Measurements from ENCODE around the gene ZNF554.
"Not testable (repeated sequence)": the region's sequence is repeated elsewhere in the genome, so short reads cannot be mapped to it uniquely, and the experiment has no call there.

ZNF554 gene

DNA sequence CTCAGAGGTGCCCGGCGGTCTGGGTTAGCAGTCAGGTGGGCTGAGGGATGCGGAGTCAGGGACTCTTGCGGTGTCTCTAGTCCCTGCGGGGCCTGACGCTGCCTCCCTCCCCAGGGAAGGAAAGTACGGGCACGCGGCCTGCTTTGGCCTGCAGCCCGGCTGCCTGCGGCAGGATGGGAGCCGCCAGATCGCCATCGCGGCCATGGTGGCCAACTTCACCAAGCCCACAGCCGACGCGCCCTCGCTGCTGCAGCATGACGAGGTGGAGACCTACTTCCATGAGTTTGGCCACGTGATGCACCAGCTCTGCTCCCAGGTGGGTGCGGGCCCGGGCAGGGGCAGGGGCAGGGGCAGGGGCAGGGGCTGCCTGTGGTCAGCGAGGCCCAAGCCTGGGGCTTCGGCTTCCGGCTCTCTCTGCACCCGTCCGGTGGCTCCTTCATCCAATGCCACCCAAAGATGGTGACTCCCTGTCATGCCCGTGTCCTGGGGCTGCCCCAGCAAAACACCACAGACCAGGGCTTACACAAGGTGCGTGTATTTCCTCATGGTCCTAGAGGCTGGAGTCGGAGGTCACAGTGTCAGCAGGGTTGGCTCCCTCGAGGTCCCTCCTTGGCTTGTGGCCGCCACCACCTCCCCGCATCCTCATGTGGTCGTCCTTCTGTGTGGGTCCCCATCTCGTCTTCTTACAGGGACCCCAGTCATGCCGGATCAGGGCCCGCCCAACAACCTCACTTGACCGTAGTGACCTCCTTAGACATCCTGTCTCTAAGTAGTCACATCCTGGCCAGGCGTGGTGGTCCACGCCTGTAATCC, 11.3 kb upstream of the ZNF554 start:
- DNase-seq: no peak

DNA sequence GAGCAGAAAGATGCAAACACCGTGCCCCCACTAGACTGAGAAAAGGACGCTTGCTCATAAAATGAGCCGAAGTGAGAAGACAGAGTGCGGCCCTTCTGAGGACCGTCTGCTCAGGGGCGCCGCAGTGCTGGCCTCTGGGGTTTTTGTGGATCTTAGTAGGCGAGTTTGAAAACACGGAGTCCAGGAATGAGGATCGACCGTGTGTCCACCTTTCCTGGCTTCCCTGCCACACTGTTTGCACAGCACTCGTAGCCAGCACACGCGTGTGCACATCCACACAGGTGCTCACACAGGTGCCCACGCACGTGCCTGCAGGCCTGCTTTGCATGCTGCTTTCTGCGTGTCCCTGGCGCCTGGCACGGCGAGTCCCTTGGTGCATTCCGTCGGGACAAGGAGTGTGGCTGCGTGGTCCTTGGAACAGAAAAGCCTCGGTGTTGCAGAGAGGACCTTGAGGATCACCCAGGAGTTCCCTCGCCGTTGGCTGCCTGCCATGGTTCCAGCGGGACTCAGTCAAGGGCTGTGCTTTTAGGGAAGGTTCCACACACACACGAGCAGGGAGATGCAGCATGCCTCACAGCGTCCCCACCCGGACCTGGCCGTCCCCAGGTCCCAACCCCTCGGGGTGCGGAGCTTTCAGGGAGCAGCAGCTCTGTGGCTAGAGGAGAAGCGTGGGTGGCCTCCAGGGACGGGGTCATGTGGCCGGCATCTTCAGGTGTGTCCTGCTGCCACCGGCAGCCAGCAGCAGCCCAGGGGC, 10.1 kb upstream of the ZNF554 start:
- DNase-seq: no peak

DNA sequence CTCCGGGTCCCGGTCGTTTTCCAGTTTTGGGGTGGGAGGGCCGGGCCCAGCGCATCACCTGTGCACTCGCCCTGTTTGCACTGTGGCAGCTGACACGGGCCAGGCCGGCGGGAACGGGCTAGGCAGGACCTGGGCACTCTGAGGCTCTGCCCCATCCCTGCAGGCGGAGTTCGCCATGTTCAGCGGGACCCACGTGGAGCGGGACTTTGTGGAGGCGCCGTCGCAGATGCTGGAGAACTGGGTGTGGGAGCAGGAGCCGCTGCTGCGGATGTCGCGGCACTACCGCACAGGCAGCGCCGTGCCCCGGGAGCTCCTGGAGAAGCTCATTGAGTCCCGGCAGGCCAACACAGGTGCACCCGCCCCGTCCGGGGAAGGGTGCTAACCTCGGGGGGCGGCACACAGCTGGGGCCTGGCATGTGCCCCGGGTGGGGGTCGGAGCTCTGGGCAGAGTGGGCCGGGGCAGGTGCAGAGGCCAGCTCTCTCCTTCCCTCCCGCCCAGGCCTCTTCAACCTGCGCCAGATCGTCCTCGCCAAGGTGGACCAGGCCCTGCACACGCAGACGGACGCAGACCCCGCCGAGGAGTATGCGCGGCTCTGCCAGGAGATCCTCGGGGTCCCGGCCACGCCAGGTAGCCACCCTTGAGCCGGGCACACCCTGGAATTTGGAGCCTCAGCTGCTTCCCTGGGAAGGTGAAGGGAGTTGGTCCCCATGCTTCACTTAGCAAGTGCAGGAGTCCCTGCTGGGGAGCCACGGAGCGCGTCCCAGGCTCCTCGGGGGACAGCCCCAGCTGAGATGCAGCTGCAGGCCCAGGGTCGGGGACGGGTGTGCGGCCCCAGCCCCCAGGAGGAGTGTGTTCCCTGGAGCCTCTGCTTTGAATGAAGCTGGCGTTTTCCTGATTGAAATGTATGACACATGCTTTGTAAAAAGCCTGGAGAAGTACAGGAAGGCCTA, 9.3 kb upstream of the ZNF554 start:
- DNase-seq: no peak

DNA sequence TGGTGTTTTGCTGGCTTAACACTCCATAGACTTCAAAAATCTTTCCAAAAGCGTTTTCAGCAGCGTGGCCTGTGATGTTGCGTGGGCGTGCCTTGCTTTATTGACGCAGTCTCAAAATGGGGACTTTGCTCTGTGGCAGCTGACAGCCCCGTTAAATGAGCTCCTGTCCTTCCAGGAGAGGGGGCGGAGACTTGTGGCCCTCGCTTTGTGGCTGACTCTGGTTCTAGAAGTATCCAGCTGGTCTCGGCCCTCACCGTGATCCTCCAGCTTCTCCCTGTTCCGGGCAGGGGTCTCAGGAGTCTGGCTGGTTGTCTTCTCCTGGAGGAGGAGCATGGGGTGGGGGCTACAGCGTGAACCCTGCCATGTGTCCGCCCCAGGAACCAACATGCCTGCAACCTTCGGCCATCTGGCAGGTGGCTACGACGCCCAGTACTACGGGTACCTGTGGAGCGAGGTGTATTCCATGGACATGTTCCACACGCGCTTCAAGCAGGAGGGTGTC, 8.4 kb upstream of the ZNF554 start:
- no peak for DNase-seq

DNA sequence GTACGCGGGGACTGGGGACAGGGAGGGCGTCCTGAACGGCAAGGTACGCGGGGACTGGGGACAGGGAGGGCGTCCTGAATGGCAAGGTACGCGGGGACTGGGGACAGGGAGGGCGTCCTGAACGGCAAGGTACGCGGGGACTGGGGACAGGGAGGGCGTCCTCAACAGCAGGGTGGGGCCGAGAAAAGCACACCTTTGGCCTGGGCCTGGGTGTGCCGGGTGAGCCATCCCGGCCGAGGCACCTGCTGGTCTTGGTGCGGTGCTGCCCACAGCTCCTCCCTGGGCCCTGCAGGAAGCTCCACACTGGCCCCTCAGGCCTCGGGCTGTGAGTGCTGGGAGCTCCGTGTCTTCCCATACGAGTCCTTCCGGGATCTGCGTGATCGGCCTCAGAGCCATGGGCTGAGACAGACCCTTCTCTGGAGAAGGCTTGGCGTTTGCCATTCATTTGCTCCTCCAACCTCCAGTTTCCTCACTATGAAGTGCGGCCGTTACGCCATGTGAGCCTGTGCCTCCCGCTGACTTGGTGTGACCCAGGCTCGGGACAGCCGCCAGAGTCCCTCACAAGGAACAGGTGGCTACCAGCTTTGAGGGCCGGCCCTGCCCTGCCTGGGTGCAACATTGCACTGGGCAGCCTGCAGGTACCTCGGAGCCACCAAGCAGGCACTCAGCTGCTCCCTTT, 7.8 kb upstream of the ZNF554 start:
- no peak for DNase-seq

DNA sequence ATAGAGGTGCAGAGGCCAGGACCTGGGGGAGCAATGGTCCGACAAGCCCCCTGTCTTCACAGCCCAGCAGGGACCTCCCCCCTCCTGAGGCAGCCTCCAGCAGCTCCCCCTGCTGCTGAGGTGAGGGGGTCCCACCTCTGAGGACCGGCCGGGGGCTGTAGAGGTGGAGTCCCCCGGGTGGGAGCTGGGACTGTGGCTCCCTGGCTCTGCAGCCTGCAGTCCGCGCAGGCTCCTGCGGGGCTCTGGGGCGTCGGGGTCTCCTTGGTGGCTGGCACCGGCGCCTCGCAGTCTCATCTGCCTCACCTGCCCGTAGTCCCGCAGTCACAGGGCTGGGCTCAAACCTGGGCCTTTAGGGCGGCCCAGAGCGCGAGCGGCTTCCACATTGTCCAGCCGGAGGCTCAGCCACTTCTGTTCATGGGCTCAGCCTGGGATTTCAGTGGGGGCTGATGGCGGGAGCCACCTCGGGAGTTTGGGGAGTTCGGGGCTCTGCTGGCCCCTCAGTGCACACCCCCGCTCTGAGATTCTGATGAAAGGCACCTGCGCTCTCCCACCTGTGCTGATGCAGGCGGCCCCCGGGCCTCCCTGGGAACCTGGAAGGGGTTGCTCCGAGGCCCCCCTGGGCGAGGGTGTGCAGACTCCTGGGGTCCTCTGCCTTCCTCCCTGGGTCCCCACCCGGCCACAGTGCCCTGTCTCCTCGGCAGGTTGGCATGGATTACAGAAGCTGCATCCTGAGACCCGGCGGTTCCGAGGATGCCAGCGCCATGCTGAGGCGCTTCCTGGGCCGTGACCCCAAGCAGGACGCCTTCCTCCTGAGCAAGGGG, 7.0 kb upstream of the ZNF554 start:
- DNase-seq: no peak

DNA sequence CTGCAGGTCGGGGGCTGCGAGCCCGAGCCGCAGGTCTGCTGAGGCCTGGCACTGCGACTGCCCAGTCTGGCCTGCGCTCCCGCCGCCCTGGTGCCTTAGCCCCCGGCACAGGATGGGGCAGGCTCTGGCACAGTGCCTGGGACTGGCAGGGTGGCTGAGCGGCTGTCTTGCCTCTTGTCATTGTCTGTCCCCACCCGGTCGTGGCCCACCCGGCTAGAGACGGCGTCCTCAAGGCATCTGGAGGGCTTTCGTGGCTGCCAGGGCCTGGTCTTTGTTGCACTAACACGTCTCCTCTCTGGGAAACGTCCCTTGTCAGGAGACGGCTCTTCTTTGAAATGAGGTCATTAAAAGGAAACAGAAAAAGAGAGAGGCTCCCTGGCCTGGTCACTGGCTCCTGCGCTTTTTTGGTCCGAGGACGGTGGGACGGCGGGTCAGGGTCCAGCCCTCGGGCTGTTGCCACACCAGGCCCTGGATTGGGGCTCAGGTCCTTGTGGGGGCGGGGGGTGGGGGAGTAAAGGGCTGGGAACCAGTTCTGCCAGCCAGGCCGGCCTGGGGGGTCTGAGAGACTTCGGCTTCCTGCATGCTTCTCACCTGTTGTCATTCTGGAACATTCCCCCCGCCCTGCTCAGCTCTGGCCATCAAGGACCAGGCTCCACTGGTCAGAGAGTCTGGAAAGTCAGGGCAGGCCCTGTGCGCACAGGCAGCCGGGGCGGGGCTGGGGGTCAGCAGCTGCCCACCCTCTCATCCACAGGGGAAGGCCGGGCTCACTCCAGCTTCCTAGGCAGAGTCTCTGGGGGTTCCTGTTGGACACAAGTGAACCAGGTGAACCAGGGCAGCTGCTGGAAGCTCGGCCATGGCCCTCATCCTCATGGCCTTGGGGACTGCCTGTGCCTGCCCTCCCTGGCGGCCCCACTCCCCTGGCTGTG, 6.2 kb upstream of the ZNF554 start:
- no peak for DNase-seq

DNA sequence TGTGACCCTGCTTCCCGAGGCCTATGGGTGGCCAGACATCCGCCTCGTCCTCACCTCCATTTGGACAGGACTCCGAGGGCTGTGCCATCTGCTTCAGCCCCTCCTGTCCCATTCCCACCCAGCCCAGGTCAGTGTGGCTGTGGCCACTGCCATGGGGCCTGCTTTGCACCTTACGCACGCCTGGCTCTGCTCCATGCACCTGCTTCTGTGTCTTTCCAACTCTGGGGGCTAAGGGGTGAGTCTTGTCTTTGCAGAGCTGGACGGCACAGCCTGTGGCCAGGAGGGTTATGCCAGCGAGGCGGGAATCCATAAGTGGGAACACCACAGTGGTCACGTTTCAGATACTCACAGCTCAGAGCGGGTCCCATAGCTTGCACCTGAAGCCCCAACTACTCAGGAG, 5.2 kb upstream of the ZNF554 start:
- DNase-seq: no peak

DNA sequence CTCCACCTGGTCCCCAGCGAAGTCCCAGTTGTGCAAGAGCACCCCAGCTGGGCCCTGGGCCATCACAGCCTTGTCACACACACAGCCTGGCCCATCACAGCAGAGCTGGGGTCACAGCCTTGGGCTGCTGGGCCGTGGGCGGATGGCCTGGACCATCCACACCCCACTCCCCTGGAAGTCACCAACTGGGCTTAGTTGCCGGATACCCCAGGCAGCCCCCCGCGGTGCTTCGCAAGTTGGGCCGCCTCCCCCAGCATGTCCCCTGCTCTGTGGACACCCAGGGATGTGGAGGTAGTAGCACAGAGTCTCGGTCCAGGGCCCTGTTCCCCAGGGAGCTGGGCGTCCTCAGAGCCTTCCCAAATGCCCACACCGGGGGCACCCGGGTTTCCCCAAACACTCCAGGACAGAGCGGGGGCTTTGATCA, 4.5 kb upstream of the ZNF554 start:
- no peak for DNase-seq

DNA sequence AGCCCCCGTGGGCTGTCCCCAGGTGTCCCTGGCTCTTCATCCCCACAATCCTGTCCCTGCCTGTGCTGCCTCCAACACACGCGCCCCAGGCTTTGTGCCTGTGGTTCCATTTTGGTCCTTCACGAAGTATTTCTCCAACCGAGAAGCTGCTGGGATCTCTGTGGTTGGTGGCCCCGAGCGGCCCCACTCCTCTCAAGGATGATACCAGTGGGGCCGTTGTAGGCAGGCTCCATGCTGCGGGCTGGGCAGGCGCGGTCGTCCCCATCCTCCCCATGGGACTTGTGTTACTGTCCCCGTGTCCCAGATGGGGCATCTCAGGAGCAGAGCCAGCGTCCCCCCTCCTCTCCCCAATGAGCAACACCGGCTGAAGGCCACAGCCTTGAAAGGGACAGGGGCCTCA, 3.7 kb upstream of the ZNF554 start:
- no peak for DNase-seq

DNA sequence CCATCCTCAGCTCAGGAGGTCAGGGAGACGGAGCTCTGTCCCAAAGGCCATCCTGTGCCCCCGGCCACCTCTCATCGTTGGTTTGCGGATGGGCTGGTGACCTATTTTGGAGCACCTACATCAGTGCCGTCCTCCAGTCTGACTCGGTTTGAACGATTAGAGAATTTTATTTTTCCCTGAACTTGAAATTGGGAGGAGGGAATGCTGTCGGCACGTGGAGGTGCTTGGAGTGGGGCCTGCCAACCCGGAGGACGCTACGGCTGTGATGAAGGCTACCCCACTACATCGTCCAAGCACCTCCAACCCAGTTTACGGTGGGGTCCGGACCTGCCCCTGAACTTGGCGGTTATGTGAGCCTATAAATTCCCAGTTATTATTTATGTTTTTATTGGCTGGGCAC, 3.0 kb upstream of the ZNF554 start:
- no peak for DNase-seq

DNA sequence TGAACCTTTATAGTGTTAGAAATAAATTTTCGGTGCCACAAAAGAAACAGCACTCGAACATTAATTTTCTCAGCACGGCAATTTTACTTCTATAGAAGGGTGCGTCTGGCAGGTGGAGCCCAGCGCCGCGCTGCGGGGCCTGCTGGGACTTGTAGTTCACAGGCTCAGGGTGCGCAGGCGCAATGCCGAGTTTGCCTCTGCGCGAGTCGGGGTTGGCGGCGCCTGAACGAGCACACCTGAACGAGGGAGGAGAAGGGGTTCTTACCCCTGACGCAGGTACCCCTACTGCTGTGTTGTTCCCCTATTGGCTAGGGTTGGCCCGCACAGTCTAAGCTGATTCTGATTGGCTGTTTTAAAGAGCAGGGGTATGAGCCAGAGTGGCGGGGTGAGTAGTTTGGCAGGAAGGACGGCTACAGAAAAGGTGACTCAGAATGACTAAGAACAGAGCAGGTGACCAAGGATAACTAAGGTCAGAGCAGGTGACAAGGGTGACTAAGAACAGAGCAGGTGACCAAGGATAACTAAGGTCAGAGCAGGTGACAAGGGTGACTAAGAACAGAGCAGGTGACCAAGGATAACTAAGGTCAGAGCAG, 2.3 kb upstream of the ZNF554 start:
- DNase-seq: not testable (repeated sequence)

DNA sequence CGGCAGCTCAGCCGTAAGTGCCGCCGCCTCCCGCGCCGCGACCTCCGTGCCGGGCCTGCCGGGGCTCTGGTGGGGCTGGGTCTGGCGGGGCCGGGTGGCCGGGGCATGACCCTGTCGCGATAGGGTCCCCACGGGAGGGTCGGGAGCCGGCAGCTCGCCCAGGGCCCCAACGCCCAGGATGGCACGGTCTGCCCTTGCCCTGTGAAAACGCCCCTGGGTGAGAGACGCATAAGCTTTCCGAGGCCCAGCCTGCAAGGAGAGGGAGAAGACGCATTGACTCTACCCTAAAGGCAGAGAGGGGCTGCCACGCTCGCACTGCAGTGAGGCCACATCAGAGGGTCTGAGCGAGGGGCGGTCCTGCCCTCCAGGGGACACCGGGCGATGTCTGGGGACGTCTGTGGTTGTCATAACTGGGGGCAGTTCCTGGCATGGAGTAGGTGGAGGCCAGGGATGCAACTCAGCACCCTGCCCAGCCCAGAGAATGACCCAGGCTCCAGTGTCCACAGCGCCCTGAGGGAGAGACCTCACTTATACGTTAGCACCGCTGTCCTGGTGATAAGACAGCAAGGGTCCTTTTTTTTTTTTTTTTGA, 539 bp downstream of the ZNF554 start:
- no peak for DNase-seq

DNA sequence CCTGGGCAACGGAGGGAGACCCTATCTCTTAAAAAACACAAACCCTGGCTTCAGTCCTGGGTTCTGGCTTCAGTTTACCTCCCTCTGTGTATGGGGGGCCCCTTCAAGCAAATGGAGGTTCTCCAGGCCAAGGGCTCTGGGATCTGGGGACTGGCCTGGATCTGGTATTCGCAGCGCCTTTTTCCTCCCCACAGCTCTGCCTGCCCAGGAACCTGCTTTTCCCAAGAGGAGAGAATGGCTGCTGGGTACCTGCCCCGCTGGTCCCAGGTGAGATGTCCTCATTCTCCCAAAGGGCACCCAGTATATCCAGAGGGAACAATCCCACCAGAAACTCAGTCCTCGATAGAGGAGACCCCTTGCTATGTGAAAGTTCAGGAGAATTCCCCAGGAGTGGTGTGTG, 3.2 kb downstream of the ZNF554 start:
- no peak for DNase-seq

DNA sequence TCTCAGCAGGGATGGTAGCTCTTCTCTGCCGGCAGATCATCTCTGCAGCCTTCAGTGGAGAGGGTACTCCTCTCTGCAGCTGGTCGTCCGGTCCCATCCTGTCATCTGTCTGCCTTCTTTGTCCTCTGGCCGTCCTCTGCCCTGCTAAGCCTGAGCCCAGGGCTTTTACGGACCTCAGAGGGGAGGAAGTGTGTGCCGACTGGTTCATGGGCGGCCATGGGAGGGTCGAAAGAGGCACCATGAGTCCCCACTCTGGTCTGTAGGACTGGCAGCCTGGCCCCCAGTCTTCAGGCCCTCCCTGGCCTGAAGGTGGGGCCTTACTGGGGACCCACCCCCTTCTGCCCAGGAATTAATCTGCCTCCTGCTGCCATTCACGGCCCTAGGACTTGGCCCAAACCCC, 4.0 kb downstream of the ZNF554 start:
- DNase-seq: no peak

DNA sequence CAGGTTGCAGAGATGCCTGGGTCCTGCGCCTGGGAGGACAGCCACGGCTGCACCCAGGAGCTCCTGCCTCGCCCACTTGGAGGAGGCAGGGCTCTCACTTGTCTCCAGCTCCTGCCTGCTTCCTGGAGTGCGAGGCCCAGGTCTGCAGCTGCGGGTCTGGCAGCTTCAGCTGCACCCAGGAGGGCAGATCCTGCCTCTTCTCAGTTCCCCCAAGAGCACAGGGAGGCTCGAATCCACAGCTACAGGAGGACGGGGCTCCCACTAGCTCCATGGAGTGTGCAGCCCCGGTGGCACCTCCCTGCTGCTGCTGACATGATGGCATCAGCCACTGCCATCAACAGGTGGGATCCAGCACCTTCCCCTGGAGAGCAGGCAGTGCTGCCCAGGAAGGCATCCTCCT, 4.5 kb downstream of the ZNF554 start:
- no peak for DNase-seq

DNA sequence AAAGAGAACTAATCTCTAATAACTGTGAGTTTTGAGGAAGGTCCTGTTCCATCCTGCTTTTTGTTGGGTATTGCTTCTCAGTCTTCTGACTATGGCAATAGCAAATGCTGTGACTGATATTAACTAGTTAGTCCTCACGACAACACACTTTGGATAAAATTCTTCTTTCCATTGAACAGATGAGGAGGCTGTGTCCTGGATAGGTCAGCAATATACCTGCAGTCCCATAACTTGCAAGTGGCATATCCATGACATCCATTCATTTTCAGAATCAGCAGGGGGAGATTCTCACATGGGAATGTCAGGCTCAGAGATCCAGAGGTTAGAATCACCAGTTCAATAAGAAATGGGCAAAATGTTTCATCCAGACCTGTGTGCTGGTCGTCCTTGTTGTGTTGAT, 7.4 kb downstream of the ZNF554 start:
- no peak for DNase-seq

DNA sequence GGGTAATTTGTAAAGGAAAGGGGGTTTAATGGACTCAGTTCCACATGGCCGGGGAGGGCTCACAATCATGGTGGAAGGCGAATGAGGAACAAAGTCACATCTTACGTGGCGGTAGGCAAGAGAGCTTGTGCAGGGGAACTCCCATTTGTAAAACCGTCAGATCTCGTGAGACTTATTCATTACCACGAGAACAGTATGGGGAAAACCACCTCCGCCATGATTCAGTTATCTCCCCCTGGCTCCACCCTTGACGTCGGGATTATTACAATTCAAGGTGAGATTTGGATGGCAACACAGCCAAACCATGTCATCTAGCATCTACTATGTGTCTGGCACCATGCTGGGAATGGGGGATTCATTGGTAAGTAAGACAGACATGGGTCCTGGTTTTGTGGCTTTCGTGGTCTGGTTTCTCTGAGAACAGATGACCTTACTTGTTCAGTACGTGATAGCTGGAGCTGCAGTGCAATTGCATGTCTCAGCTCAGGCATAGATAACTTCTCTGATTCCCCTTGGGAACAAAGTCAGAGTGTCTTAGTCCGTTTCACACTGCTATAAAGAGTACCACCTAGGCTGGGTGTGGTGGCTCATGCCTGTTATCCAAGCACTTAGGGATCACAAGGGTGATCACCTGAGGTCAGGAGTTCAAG, 8.3 kb downstream of the ZNF554 start:
- no peak for DNase-seq

DNA sequence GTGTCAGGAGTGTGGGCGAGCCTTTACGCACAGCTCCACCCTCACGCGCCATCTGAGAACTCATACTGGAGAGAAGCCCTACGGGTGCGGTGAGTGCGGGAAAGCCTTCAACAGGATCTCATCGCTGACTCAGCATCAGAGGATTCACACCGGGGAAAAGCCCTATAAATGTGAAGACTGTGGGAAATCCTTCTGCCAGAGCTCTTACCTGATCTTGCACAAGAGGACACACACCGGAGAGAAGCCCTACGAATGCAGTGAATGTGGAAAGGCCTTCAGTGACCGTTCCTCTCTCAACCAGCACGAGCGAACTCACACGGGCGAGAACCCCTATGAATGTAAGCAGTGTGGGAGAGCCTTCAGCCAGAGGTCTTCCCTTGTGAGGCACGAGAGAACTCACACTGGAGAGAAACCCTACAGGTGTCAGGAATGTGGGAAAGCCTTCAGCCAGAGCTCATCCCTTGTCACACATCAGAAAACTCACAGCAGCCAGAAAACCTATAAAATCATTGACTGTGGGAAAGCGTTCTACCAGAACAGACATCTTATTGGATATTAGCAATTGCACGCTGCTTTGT, 14.7 kb downstream of the ZNF554 start:
- no peak for DNase-seq
